ENCODE data around the gene BMAL1.

DNA sequence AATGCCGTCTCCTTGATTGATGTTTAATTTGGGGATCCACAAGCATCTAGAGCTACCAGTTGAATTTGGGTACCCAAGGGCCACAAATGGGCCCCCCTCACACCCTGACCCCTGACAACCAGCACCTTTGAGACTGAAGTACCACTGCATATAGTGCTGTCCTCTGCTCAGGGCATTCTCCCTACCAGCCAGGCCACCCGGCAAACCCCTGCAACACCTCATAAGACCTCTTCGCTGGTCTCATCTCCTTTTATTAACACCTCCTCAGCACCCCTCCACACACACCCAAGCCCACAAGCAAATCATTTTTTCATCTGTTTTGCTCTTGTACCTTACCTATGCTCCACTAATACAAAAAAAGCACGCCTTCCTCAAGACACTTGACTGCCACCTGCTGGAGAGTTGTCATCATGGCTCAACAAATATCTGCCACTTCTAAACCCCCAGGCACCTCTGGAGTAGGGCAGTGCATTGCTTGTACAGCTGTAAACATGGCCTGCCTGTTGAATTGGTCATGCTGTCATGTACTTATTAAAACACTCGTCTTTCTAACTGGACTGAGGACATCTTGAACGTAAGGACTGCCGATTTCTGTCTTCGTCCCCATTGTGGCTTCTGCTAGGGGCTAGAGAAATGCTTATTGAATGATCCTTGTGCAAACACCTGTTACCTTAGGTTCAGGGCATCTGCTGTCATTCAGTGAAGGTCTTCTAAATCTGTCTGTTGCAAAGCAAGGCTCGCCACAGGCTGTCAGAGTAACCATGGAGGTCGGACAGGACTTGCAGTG lies 66.5 kb downstream of the BMAL1 start:
- TF ChIP-seq POLR2A (IDR thresholded peaks at IDR 0.05; ENCODE audit: low read depth, low read length) (no peak), POLR2AphosphoS5 (IDR thresholded peaks at IDR 0.05; ENCODE audit: low read depth, low read length) (no peak), SPI1 (IDR thresholded peaks at IDR 0.05; ENCODE audit: low read depth, low read length) (no peak), POU2F2 (IDR thresholded peaks at IDR 0.05; ENCODE audit: low read depth, low read length) (no peak), TAF1 (IDR thresholded peaks at IDR 0.05; ENCODE audit: low read depth, low read length) (no peak), PAX5 (IDR thresholded peaks at IDR 0.05; ENCODE audit: insufficient read depth, low read length, severe bottlenecking) (no peak)

Data from GM12891 (cell line).